Measurements from ENCODE around the gene AFAP1L1.

Gene AFAP1L1

DNA sequence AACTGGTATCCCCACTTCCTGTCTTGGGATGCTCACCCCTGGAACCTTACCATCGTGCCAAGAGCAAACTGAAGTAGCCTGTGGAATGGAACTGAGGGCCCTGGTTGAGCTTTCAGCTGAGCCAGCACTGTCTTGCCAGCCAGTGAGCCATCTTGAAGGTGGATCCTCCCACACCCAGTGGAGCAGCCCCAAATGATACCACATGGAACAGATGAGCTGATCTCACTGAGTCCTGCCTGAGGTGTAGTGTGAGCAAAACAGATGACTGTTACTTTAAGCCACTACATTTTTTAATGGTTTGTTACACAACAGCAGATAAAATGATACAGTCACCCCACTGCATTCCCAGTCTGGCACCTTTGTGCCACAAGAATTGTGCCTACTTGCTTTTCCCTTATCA lies 84.0 kb downstream of the AFAP1L1 start:
- DNase-seq: no peak

DNA sequence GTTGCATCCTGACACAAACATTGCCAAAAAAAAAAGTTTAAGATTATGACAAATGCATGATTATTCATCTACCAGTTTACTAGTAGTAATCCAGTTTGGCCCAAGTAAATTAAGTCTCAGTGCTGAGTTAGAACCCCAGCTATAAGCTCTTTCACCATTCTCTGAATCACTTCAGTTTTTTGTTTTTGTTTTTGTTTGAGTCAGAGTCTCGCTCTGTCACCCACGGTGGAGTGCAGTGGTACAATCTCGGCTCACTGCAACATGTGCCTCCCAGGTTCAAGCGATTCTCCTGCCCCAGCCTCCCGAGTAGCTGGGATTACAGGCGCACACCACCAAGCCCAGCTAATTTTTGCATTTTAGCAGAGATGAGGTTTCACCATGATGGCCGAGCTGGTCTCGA lies 84.7 kb downstream of the AFAP1L1 start:
- no peak for DNase-seq

DNA sequence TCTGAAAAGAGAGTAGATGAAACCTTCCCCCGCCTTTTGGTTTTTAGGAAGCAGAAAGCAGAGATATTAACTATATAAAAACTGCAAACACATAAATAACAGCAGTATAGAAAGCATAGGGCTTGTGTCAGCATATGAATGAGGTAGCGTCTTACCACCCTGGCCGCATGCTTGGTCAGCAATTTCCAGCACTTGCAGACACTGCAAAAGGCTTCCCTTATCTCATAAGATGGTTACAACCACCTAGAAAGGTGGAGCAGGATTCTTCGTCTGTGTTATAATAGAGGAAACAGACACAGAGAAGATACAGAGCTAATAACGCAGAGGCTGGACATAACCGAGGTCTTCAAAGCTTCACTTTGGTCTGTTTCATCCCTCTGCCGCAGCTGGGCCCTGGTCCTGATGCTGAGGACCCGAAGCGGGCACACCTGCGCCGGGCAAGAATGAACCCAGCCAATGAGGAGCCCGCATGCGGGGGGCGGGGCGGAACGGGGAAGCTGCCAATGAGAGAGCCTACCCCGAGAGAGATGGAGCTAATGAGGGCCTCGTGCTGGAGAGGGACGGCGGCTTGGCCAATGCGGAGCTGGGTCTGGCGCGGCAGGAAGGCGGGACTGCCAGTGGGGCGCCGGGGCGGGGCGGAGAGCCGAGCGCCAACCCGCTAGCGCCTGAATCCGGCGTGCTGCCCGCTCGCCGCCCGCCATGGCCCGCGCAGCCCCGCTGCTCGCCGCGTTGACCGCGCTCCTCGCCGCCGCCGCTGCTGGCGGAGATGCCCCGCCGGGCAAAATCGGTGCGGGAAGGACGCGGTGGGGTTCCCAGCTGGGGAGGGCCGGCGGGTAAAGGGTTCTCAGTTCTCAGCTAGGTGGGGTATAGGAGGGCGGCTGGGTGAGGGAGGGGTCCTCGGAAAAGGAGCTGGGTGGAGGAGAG lies 86.0 kb downstream of the AFAP1L1 start, which contains the start of gene PCYOX1L:
Gene PCYOX1L (plus strand): TSS at position 677 of the 924 bp plus-strand sequence. CDS start 23 bp downstream, at position 700.
- peak; percentile 90 to 95 (median 92) for DNase-seq

DNA sequence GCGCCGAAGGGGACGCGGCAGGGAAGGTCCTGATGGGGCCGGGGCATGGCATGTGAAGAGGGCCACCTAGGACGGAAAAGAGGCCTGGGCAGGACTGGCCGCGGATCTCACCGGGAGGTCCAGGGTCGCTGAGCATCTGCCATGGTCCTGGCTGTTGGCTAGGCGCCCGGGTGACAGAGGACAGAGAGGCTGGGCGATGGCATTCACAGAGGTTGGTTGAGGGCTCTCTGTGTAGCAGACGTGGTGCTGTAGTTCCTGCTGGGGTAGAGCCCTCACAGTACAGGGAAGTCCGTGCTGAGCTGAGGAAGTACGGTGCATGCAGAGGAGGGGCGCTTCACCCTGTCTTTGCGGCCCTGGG lies 86.6 kb downstream of the AFAP1L1 start:
- peak; percentile 21 to 83 (median 66) for DNase-seq

DNA sequence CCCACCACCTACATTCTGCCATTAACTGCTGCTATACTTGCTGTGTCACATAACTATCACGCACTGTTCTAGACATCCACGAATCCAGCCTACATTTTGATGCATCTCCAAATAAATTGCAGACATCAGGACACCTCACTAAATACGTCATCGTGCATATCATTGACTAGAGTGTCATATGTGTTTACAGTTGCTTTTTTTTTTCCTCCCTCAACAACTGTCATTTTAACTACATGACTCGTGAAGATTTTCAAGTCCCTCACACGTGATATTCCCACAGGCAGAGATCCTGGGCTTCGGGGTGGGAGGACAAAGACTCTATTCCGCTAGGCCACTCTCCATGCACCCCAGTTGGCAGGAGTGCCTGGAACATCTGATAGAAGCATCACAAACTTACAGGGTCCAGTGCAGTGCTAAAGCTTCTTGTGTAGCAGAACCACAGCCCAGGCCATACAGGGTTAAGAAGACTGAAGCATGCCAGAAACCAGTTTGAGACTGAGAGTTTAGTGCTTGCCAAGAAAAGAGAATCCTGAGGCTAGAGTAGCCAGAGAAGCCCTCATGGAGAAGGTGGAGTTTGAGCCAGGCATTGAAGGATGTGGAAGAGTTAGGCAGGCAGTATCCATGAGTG lies 87.3 kb downstream of the AFAP1L1 start:
- DNase-seq: no peak

DNA sequence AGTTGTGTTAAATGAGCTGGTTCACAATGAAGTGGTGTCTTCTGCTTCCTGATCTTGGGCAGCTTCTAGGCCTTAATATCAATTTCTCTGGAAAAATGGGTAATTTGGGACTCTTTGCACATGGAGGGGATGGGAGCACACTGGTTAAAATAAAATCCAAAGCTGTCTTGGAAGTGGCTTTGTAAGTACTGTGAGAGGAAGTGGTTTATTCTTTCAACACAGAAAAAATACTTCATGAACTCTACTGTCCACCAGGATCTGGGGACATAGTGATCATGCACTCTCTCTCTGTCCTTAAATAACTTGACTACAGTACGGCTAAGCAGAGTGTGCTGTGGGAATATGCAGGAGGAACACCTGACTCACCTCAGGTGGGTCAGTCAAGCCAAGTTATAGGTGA lies 88.6 kb downstream of the AFAP1L1 start:
- DNase-seq: no peak

DNA sequence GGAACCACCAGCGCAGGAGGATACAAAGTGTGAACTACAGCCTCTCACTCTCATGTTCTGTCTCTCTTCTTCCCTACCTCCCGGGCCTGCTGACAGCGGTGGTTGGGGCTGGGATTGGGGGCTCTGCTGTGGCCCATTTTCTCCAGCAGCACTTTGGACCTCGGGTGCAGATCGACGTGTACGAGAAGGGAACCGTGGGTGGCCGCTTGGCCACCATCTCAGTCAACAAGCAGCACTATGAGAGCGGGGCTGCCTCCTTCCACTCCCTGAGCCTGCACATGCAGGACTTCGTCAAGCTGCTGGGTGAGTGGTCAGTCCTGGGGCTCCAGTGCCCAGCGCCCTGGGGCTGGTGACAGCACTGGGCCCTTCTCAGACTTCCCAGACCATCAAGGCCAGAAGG lies 90.9 kb downstream of the AFAP1L1 start:
- DNase-seq: no peak

DNA sequence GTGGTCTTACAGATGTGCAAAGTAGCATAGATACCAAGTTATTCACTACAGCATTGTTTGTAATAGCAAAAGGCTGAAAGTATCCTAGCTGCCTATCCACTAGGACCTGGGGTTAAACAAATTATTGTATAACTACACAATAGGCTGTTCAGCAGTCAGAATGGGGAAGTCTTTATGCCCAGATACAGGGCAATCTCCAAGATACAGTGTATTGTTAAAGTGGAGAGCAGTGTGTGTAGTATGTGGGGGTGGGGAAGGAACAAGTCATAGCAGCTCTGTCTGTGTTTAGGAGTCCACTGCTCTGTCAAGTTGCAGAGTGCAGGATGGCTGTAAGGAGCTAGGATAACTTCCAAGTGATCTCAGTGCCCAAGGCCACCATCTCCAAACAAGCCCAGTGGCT lies 91.7 kb downstream of the AFAP1L1 start:
- DNase-seq: no peak

DNA sequence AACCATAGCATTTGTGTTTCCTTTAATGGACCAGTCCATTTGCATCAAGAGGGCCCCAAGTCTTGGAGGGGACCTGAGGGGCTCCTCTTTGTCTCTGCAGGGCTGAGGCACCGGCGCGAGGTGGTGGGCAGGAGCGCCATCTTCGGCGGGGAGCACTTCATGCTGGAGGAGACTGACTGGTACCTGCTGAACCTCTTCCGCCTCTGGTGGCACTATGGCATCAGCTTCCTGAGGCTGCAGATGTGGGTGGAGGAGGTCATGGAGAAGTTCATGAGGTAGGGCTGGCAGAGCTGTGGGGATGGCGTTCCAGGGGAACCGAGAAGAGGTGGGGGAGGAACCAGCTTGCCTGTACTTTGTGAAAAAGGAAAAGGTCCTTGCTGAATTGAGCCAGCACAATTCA lies 92.3 kb downstream of the AFAP1L1 start:
- DNase-seq: no peak

DNA sequence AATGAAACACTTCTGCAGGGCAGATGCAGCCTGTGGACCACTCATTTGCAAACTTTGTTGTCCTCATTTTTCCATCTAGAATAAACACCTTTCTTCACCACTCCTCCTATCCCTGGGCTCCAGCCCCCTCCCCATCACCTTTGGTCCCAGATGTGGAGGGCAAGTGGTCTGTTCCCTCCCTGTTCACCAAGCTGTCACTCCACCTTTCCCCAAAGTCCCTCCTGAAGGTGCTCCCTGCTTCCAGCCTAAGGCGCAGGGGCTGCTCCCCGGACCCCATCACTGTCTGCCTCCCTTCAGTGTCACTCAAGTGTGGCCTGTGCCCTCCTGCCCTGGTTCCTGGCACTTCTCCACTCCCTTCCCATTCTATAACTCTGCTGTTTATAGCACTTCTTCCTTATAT lies 93.1 kb downstream of the AFAP1L1 start:
- no peak for DNase-seq

DNA sequence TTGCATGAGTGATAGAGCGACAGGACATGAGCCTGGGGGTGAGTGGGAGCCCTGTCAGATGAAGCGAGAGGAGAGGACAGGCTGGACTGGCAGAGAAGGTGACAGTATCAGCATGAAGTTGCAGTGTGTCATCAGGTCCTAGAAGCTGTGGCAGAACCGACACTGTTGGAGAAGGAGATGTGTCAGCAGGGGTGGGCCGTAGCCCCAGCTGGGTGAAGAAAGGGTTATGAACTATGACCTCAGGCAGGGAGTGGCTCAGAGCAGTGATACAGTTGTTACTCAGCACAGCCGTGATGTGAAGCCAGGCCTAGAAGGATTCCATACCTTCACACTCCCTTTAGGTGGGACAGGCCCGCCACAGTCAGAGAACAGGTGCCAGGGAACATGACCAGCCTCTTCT lies 93.8 kb downstream of the AFAP1L1 start:
- DNase-seq: no peak

DNA sequence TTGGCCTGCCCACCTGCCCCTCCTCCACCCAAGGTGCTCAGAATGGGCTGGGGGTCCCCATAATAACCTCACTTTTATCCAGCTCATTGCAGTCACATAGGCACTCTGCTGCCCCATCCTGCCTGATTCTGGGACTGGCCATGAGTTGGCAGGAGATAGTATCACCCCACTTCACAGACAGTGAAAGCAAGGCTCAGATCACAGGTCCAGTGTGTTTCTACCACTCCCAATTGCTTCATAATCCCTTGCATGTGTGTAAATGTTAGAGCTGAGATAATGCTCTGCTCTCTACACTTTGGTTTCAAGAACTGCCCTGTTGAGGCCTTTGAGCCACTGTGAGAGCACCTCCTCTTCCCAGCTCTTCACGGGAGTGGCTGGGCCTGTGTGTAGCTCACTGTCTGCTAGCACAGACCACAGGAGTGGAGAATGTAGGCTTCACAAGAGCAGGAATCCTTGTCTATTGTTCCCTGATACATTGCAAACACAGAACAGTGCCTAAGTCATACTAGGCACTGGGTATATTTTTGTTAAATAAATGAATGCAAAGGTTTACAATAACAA lies 94.6 kb downstream of the AFAP1L1 start:
- DNase-seq: no peak

DNA sequence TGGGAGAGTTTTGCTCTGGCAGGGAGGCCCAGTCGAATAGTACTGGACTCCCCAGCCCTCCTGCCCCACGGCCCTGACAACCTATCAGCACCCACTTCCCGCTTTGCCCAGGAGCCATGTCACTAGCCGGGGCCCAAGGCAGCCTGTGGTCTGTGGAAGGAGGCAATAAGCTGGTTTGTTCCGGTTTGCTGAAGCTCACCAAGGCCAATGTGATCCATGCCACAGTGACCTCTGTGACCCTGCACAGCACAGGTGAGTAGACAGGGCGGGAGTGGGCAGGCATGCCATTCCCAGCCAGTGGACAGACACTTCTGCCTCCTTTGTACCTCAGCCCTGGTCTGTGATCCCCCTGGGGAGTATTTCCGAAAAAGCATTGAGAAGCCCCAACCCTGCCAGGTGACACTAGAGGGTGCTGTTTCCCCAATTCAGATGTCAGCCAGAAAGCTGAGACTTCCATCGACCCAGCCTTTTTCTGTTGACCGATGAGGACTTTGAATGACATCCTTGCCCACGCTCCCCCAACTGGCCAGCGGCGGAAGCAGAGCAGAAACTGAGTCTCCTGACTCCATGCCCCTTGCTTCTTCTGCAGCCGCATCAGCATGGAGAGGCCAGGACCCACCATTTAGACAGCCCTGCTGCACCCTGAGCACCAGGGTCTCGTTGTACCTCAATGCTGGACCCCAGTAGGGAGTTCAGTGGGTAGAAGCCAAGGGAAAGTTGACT lies 95.8 kb downstream of the AFAP1L1 start:
- peak; percentile 18 to 76 (median 63) for DNase-seq

DNA sequence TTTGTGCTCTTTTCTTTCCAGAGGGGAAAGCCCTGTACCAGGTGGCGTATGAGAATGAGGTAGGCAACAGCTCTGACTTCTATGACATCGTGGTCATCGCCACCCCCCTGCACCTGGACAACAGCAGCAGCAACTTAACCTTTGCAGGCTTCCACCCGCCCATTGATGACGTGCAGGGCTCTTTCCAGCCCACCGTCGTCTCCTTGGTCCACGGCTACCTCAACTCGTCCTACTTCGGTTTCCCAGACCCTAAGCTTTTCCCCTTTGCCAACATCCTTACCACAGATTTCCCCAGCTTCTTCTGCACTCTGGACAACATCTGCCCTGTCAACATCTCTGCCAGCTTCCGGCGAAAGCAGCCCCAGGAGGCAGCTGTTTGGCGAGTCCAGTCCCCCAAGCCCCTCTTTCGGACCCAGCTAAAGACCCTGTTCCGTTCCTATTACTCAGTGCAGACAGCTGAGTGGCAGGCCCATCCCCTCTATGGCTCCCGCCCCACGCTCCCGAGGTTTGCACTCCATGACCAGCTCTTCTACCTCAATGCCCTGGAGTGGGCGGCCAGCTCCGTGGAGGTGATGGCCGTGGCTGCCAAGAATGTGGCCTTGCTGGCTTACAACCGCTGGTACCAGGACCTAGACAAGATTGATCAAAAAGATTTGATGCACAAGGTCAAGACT lies 96.5 kb downstream of the AFAP1L1 start:
- DNase-seq: no peak

DNA sequence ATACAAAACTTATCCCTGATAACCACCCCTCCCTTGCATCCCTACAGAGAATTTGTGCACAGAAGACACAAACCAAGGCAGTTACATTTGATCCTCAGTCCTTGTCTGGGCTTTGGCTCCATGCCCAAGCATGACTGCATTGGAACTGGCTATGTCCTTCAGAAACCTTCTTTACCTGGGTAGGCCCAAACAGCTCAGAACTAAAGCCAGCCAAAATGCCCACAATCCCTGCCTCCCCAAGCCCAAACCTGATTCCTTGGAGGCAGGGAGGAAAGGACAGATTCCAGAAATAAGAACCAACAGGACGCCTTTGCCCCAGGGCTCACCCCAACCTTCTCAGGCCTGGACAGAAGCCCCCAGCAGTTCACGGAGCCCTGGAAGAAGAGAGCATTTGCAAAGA lies 99.2 kb downstream of the AFAP1L1 start:
- DNase-seq: peak in 1 of 3 experiments; percentile 30

DNA sequence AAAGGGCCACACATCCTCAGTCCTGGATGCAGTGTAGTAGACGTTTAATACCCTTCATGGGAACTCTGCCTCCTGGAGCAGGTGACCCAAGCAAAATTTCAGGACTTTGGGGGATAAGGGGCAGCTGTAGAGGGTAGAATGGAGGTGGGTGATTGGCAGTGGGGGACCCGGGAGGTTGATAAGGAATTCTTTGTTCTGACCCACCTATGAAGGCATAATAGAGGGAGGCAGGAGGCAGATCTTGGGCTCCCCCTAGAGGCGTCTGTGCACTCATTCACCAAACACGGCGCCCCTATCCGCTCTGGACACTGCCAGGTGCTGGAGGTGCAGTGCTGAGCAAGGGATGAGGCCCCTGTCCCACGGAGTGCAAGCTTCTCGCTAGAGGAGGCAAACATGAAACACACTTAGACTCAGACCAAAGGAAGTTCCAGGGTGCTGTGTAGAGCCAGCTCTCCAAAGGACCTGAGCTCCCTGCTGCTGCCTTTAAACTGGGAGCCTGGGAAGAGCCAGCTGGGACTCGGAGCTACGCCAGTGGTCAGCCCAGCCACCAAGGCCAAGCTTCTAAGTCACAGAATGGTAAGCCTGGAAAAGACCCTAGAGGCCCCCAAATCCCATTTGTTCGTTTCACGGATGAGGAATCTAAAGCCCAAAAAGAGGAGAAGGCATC lies 99.8 kb downstream of the AFAP1L1 start:
- DNase-seq: peak; percentile 37 to 74 (median 70)

DNA sequence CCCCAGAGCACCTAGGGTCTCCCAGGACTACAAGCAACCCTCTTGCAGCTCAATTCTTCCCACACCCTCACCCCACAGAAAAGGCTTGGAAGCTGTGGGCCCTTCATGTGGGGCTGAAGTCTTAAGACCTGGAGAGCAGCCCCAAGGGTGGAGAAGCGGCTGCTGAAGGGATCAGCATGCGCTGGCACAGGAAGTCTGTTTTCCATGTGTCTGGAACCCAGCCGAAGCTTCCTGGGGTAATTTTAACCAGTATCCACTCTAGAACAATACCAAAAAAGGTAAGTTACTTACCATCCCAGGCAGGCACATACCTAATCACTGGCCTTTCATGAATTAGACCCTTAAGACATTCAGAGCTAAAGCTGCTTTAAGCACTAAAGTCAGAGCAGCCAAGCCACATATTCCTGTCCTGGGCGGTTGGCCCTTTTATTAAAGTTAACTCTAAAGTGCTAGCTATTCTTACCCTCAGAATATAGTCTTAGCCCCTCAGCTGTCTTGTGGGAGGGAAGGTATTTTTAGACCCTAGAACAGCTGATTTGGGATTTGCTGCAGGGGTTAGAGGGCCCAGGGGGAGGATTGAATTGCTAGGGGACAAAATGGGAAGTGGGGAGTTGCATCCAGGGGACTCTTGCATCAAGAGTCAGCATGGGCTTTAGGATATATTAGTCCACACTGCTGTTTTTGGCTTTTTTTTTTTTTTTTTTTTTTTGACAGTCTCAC lies 100.6 kb downstream of the AFAP1L1 start:
- DNase-seq: no peak

DNA sequence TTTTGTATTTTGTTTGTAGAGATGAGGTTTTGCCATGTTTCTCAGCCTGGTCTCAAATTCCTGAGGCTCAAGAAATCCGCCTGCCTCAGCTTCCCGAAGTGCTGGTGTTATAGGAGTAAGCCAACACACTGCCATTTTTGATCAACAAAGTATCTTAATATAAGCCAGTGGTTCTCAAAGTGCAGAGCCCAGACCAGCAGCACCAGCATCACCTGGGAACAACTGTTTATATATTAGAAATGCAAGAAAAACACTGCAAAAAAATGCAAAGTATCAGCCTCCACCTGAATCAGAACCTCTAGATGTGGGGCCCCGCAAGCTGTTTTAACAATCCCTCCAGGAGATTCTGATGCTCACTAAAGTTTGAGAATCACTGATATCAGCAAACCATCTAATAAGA lies 101.3 kb downstream of the AFAP1L1 start:
- DNase-seq: no peak

DNA sequence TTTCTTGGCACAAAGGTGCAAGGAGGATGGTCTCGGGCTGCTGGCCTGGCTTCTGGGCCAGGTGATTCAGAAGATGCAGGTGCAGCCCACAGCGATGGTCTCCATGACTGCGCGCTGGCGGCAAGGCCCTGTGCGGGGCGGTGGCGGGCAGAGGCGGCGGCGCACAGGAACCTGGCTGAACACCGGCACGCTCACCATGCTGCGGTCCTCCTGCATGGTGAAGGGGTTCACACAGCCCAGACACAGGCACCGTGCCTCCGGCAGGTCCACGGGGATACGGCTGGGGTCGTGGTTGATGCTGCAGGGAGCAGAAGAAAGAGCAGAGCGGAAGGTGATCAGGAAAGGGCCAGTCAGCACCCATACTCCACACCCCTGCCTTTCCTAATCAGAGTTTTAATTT lies 102.6 kb downstream of the AFAP1L1 start:
- no peak for DNase-seq

DNA sequence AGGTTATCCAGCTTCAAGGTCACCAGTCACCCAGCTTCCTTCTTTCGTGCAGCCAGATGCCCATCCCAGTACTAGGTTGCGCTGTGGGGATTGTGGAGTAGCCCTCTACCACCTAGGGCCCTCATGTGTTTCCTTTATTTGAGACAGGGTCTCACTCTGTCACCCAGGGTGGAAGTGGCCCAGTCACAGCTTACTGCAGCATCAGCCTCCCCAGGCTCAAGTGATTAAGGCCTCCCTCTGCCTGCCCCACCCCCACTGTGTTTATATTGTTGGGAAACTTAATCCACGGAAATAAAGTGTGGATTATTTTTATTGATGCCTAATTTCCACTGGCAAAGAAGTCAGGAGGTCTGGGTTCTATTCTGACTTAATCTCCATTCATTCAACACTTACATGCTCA lies 103.1 kb downstream of the AFAP1L1 start:
- no peak for DNase-seq

DNA sequence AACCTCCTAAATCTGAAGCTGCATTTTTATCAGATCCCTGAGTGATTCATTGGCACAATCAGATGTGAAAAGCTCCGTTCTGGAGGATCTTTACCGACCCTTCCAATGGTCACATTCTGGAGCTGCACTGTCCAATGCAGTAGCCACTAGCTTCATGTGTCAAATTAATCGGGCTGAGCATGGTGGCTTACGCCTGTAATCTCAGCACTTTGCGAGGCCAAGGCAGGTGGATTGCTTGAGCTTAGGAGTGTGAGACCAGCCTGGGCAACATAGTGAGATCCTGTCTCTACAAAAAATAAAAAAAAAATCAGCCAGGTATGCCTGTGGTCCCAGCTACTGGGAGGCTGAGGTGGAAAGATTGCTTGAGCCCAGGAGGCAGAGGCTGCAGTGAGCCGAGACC lies 103.8 kb downstream of the AFAP1L1 start:
- DNase-seq: no peak
